Parathyroid adenoma (tissue), 2 donors: ENCODE data around the gene C12orf54.
"Not testable (repeated sequence)": the region's sequence is repeated elsewhere in the genome, so short reads cannot be mapped to it uniquely, and the experiment has no call there.

Experiments used
- H2AFZ ChIP-seq: fragments of 300-600 bp; sonication (generic); one replicate; pipeline ENCODE4 v1.7.0; 2017; ENCODE audit warnings: antibody characterized with exemption, mild to moderate bottlenecking
- H3K27ac ChIP-seq: fragments of 300-600 bp; sonication (generic); one replicate; pipeline ENCODE4 v1.7.0; 2017
- H3K27me3 ChIP-seq: fragments of 300-600 bp; sonication (generic); one replicate; pipeline ENCODE4 v1.7.0; 2017; ENCODE audit warnings: low read length; ENCODE audit not compliant: control insufficient read depth, insufficient read depth
- H3K36me3 ChIP-seq: fragments of 300-600 bp; sonication (generic); one replicate; pipeline ENCODE4 v1.7.0; 2017; ENCODE audit warnings: low read length; ENCODE audit not compliant: control insufficient read depth, insufficient read depth
- H3K4me1 ChIP-seq: fragments of 300-600 bp; sonication (generic); one replicate; pipeline ENCODE4 v1.7.0; 2017; ENCODE audit warnings: control low read depth
- H3K4me2 ChIP-seq: fragments of 300-600 bp; sonication (generic); one replicate; pipeline ENCODE4 v1.7.0; 2017; ENCODE audit warnings: low read length
- H3K4me3 ChIP-seq: fragments of 300-600 bp; sonication (generic); one replicate; pipeline ENCODE4 v1.7.0; 2017; ENCODE audit warnings: low read depth, low read length
- H3K79me2 ChIP-seq: fragments of 300-600 bp; sonication (generic); one replicate; pipeline ENCODE4 v1.7.0; 2017; ENCODE audit warnings: control low read depth
- H3K9ac ChIP-seq: fragments of 300-600 bp; sonication (generic); one replicate; pipeline ENCODE4 v1.7.0; 2017; ENCODE audit warnings: mild to moderate bottlenecking
- H3K9me3 ChIP-seq: fragments of 300-600 bp; sonication (generic); one replicate; pipeline ENCODE4 v1.7.0; 2017; ENCODE audit warnings: low read length; ENCODE audit not compliant: control insufficient read depth
- CTCF ChIP-seq: fragments of 300-600 bp; sonication (generic); IDR thresholded peaks from one replicate; pipeline ENCODE4 v1.7.0; 2017; ENCODE audit warnings: antibody characterized with exemption, mild to moderate bottlenecking
- donor health status: primary hyperparathyroidism.

C12orf54 gene

GRCh38 chr12:48508987-48509386 is 26.7 kb downstream of the C12orf54 start:
- Histone ChIP-seq H3K9ac (no peak overlapping the region), H3K4me2 (no peak overlapping the region), H3K79me2 (no peaks in the 10 kb centered on the region), H3K27me3 (no peaks in the 10 kb centered on the region), H3K36me3 (no peaks in the 10 kb centered on the region), H3K4me3 (no peak overlapping the region), H2AFZ (no peak overlapping the region), H3K4me1 (no peaks in the 10 kb centered on the region), H3K27ac (no peak overlapping the region), H3K9me3 (no peaks in the 10 kb centered on the region)
- TF ChIP-seq CTCF, result no peak

- H3K4me2 ChIP-seq, result no peak overlapping the region
- no peak for TF ChIP-seq CTCF
- H3K4me1 ChIP-seq, result no peaks in the 10 kb centered on the region
- no peaks in the 10 kb centered on the region for H3K27me3 ChIP-seq
- no peaks in the 10 kb centered on the region for H3K79me2 ChIP-seq
- no peak overlapping the region for H3K9ac ChIP-seq
- H3K9me3 ChIP-seq, result no peaks in the 10 kb centered on the region
- H3K36me3 ChIP-seq, result no peaks in the 10 kb centered on the region
- H3K27ac ChIP-seq, result no peak overlapping the region
- H3K4me3 ChIP-seq, result no peak overlapping the region
- no peak overlapping the region for H2AFZ ChIP-seq
Measured at GRCh38 chr12:48510111-48510510, 27.8 kb downstream of the C12orf54 start.

- Histone ChIP-seq H3K79me2 (no peaks in the 10 kb centered on the region), H2AFZ (no peak overlapping the region), H3K27me3 (no peaks in the 10 kb centered on the region), H3K4me1 (no peaks in the 10 kb centered on the region), H3K9ac (no peak overlapping the region), H3K4me2 (no peak overlapping the region), H3K4me3 (no peak overlapping the region), H3K27ac (no peak overlapping the region), H3K36me3 (no peaks in the 10 kb centered on the region), H3K9me3 (no peaks in the 10 kb centered on the region)
- TF ChIP-seq CTCF, result no peak
Measured at GRCh38 chr12:48512855-48513254, 30.6 kb downstream of the C12orf54 start.

- no peak overlapping the region for H3K4me2 ChIP-seq
- no peaks in the 10 kb centered on the region for H3K36me3 ChIP-seq
- no peak overlapping the region for H3K27ac ChIP-seq
- no peak overlapping the region for H3K9ac ChIP-seq
- H3K79me2 ChIP-seq, result no peaks in the 10 kb centered on the region
- H3K4me3 ChIP-seq, result no peak overlapping the region
- no peaks in the 10 kb centered on the region for H3K9me3 ChIP-seq
- H2AFZ ChIP-seq, result no peak overlapping the region
- no peak for TF ChIP-seq CTCF
- no peaks in the 10 kb centered on the region for H3K4me1 ChIP-seq
- no peaks in the 10 kb centered on the region for H3K27me3 ChIP-seq
Measured at GRCh38 chr12:48514728-48515127, 32.4 kb downstream of the C12orf54 start.

GRCh38 chr12:48520381-48520780 is 38.1 kb downstream of the C12orf54 start:
- not testable (repeated sequence) for H3K9ac ChIP-seq, H3K4me3 ChIP-seq, H3K79me2 ChIP-seq, H3K36me3 ChIP-seq, H3K4me1 ChIP-seq, H3K27me3 ChIP-seq, H3K27ac ChIP-seq, H3K4me2 ChIP-seq, H3K9me3 ChIP-seq, H2AFZ ChIP-seq
